ENCODE measurements around the gene SFMBT2.

GRCh38 chr10:7310076-7310475 is 100.8 kb downstream of the SFMBT2 start:
- TF ChIP-seq POLR2A (IDR thresholded peaks at IDR 0.05), result no peak
- TF ChIP-seq, protein P1, sequence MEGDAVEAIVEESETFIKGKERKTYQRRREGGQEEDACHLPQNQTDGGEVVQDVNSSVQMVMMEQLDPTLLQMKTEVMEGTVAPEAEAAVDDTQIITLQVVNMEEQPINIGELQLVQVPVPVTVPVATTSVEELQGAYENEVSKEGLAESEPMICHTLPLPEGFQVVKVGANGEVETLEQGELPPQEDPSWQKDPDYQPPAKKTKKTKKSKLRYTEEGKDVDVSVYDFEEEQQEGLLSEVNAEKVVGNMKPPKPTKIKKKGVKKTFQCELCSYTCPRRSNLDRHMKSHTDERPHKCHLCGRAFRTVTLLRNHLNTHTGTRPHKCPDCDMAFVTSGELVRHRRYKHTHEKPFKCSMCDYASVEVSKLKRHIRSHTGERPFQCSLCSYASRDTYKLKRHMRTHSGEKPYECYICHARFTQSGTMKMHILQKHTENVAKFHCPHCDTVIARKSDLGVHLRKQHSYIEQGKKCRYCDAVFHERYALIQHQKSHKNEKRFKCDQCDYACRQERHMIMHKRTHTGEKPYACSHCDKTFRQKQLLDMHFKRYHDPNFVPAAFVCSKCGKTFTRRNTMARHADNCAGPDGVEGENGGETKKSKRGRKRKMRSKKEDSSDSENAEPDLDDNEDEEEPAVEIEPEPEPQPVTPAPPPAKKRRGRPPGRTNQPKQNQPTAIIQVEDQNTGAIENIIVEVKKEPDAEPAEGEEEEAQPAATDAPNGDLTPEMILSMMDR (IDR thresholded peaks at IDR 0.05), result no peak
- no peak for TF ChIP-seq POLR2AphosphoS5 (IDR thresholded peaks at IDR 0.05)

Data from prostate gland (tissue), 2 donors.